Measurements from ENCODE around the gene MGST3. TPM values are rescaled to one million over a fixed set of nuclear protein-coding genes. Genes with fewer than 3 reads are reported as not detected.

Gene MGST3
- polyA plus RNA-seq, 1 experiment: 242 TPM

DNA sequence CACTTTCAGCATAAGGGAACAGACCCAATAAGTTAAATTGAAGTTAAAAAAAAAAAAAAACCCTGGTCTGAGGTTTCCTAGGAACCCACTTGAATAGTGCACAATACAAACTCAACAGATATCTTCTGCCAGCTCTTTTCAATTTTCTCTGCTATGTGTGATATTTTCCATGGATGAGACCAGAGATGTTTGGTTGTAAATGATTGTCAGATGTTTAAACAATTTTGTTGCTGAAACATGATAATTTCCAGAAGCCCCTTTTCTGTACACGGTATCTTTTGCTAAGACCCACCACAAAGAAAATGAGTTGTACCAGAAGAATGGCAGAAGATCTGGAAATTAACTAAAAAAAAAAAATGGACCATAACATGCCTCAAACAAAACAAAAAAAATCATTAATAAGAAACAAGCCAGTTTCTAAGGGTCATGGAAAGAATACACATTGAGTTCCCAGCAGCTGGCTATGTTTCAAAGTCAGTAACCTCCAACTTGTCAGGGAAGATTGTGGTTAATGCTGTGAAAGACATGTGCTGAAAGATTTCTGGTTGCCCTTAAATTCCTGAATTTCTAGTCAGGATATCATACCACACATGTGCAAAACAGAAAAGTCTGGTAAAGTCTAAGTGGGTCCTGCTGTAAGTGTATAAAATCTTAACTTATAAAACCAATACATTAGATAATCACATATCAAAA, 35.6 kb upstream of the MGST3 start:
- Histone ChIP-seq H3K27me3 (ENCODE audit: control insufficient read depth, insufficient read depth, low read length) (peaks cover 16% of the 10 kb centered on the region), H3K4me3 (ENCODE audit: low read depth, low read length) (no peak overlapping the region), H3K9me3 (ENCODE audit: control insufficient read depth, insufficient read depth, low read length) (no peaks in the 10 kb centered on the region), H3K27ac (ENCODE audit: low read depth, low read length) (no peak overlapping the region)
- TF ChIP-seq, protein P1, sequence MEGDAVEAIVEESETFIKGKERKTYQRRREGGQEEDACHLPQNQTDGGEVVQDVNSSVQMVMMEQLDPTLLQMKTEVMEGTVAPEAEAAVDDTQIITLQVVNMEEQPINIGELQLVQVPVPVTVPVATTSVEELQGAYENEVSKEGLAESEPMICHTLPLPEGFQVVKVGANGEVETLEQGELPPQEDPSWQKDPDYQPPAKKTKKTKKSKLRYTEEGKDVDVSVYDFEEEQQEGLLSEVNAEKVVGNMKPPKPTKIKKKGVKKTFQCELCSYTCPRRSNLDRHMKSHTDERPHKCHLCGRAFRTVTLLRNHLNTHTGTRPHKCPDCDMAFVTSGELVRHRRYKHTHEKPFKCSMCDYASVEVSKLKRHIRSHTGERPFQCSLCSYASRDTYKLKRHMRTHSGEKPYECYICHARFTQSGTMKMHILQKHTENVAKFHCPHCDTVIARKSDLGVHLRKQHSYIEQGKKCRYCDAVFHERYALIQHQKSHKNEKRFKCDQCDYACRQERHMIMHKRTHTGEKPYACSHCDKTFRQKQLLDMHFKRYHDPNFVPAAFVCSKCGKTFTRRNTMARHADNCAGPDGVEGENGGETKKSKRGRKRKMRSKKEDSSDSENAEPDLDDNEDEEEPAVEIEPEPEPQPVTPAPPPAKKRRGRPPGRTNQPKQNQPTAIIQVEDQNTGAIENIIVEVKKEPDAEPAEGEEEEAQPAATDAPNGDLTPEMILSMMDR (IDR thresholded peaks at IDR 0.05; ENCODE audit: low read depth, low read length): no peak
- ChIA-PET CTCF (interaction anchor here (0.7 to 7.2 kb wide), 5 partner anchors 9 to 357 kb away, joined by 3 to 223 read pairs (median 4); no protein-coding TSS in a partner anchor), POLR2A (no interaction called here)
- no peak for DNase-seq (ENCODE audit: low read depth, low spot score)

DNA sequence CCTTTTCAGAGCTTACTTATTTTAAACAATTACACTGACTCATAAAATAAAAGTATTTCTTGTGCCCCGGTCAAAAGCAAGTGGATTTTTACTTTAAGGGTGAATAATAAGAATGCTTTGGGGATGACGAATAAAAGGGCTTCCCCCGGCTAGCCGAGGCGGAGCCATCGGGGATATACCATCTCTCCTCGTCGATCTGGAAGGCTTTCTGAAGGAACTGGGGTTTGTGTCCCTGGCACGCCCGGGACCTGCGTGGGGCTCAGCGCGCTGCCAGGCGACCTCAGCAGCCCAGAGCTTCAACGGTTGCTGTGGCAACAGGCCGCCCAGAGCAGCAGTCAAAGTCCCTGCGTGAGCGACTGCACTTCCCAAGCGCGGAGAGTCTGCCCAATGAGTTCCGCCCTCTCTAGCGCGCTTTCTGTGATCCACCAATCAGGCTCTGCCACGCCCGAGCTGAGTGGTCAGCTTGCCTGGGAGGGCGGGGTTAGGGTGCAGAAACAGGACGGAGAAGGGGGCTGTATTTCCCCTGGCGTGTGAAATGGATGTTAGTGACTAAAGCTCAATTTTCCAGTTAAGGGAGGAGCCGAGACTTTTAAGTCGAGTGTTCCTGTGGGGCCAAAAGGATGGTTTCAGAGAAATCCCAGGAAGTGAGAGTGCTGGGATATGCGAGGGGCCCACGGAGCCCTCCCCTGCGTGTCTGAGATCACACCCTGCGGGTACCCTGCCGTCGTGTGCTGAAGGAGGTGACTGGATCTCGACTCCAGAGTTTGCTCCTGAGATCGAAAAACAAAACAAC, 33.0 kb upstream of the MGST3 start:
- CTCF ChIA-PET: interaction anchor here (0.6 to 5.9 kb wide), 7 partner anchors 32 to 881 kb away, joined by 3 to 65 read pairs (median 5); no protein-coding TSS in a partner anchor
- Histone ChIP-seq H3K27me3 (ENCODE audit: control insufficient read depth, insufficient read depth, low read length) (peaks cover 14% of the 10 kb centered on the region), H3K4me3 (ENCODE audit: low read depth, low read length) (peak overlapping the region; percentile 69), H3K27ac (ENCODE audit: low read depth, low read length) (peak overlapping the region; percentile 92), H3K9me3 (ENCODE audit: control insufficient read depth, insufficient read depth, low read length) (no peaks in the 10 kb centered on the region)
- peak; percentile 94 for DNase-seq (ENCODE audit: low read depth, low spot score)
- POLR2A ChIA-PET: interaction anchor here (0.6 to 1.4 kb wide), 3 partner anchors 64 to 205 kb away, joined by 3 read pairs; partner anchors contain the start of gene ALDH9A1
- TF ChIP-seq, protein P1 (IDR thresholded peaks at IDR 0.05; ENCODE audit: low read depth, low read length): no peak

DNA sequence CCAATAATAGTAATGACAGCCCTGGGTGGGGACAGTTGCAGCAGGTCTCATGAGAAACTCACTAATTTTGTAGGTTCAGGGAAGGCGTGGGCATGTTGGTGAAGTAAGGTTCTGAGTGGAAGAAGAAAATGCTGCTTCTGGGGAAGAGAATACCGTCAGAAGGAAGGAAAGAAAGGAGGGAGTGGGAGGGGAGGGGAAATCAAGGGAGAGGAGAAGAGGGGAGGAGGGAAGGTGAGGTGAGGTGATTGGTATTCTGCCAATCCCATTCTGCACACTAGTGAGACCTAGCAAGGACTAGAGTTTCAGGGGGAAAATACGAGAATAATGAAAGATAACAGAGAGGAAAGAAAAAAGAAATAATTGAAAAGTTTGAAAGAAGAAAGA, 32.4 kb upstream of the MGST3 start:
- POLR2A ChIA-PET: interaction anchor here (0.6 to 1.4 kb wide), 3 partner anchors 63 to 205 kb away, joined by 3 read pairs; partner anchors contain the start of gene ALDH9A1
- peak overlapping the region; percentile 69 for H3K4me3 ChIP-seq (ENCODE audit: low read depth, low read length)
- peaks cover 13% of the 10 kb centered on the region for H3K27me3 ChIP-seq (ENCODE audit: control insufficient read depth, insufficient read depth, low read length)
- DNase-seq (ENCODE audit: low read depth, low spot score): no peak
- no peak overlapping the region for H3K27ac ChIP-seq (ENCODE audit: low read depth, low read length)
- TF ChIP-seq, protein P1 (IDR thresholded peaks at IDR 0.05; ENCODE audit: low read depth, low read length): no peak
- CTCF ChIA-PET: interaction anchor here (0.9 to 5.9 kb wide), 6 partner anchors 12 to 880 kb away, joined by 3 to 65 read pairs (median 4); no protein-coding TSS in a partner anchor
- no peaks in the 10 kb centered on the region for H3K9me3 ChIP-seq (ENCODE audit: control insufficient read depth, insufficient read depth, low read length)

DNA sequence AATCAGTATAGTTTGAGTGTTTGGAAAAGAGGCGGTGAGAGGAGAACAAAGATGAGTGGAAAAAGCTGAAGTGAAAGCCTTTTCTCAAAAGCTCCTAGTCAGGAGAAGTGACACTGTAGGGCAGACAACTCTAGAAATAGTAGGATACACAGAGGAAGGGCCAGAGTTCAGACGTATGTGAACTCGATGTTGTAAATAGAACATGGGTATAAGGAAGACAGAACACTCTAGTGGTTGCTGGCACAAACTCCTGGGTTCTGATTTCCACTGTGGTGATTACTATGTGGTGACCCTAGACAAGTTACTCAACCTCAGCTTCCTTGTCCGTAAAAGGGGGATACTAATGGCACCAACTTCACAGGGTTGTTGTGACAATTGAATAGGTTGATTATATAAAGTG, 30.2 kb upstream of the MGST3 start:
- no peak for DNase-seq (ENCODE audit: low read depth, low spot score)
- TF ChIP-seq, protein P1 (IDR thresholded peaks at IDR 0.05; ENCODE audit: low read depth, low read length): no peak
- no peak overlapping the region for H3K27ac ChIP-seq (ENCODE audit: low read depth, low read length)
- H3K9me3 ChIP-seq (ENCODE audit: control insufficient read depth, insufficient read depth, low read length): no peaks in the 10 kb centered on the region
- no peaks in the 10 kb centered on the region for H3K27me3 ChIP-seq (ENCODE audit: control insufficient read depth, insufficient read depth, low read length)
- ChIA-PET CTCF (interaction anchor here (0.7 to 5.9 kb wide), 12 partner anchors 8 to 878 kb away, joined by 3 to 65 read pairs (median 6); no protein-coding TSS in a partner anchor), POLR2A (no interaction called here)
- H3K4me3 ChIP-seq (ENCODE audit: low read depth, low read length): no peak overlapping the region
